ENCODE results near the gene RAD51B. TPM values are rescaled to one million over a fixed set of nuclear protein-coding genes. Genes with fewer than 3 reads are reported as not detected.

The RAD51B gene
- polyA plus RNA-seq, 3 donors, result 3.6 to 11.6 (median 9.4) TPM

DNA sequence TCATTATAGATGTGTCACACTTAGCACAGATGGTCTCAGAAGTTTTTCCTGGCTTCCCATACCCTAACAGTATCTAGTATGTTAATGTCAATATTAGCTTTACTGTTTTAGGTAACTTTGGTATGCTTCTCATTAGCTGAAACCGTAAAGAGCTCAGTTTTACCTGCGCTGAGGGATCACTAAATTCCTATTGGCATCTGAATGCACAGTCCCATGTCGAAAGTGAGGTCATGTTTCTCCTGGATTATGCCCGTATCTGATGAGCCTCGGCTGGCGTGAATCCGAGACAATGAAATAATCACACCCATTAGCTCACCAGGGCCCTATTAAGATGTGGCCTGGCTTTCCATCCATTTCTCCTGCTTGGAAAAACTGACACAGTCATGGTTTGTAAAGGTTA lies 555.1 kb downstream of the RAD51B start:
- Histone ChIP-seq H3K4me3 (replicated peaks in 1 of 3; ENCODE audit: low read depth in 2 of 3, low read length in 3 of 3) (peak overlapping the region in 1 of 3 experiments; percentile 48), H3K4me2 (replicated peaks; ENCODE audit: extremely low read depth, low read length, poor library complexity, severe bottlenecking) (no peak overlapping the region), H3K9me3 (replicated peaks in 1 of 2; ENCODE audit: control insufficient read depth in 1 of 2, insufficient read depth in 1 of 2, low read length in 2 of 2) (no peaks in the 10 kb centered on the region), H3K79me2 (ENCODE audit: insufficient read depth, low read length) (no peaks in the 10 kb centered on the region), H3K9ac (ENCODE audit: insufficient read depth, low read length, poor library complexity, severe bottlenecking) (no peak overlapping the region), H3K27me3 (ENCODE audit: control insufficient read depth in 2 of 2, insufficient read depth in 2 of 2, low read length in 2 of 2) (no peaks in the 10 kb centered on the region), H3K27ac (ENCODE audit: low read depth in 1 of 2, low read length in 2 of 2) (peak overlapping the region in 1 of 2 donors; percentile 81), H3K36me3 (replicated peaks in 1 of 2; ENCODE audit: control insufficient read depth in 1 of 2, insufficient read depth in 2 of 2, low read length in 2 of 2) (no peaks in the 10 kb centered on the region), H3K4me1 (ENCODE audit: control insufficient read depth in 1 of 2, insufficient read depth in 2 of 2, low read length in 2 of 2) (peaks cover 47 to 50% of the 10 kb centered on the region in 2 donors), H4K20me1 (ENCODE audit: insufficient read depth, low read length) (no peaks in the 10 kb centered on the region), H2AFZ (ENCODE audit: insufficient read depth, low read depth, low read length, poor library complexity, severe bottlenecking) (no peak overlapping the region)
- Mint-ChIP-seq H3K27me3 (ENCODE audit: low read depth in 3 of 3) (peaks cover 0 to 2% (median 0%) of the 10 kb centered on the region in 3 donors), H3K27ac (peak overlapping the region; percentile 66 to 96 (median 93)), H3K36me3 (peaks cover 2 to 4% of the 10 kb centered on the region in 2 donors), H3K4me3 (no peak overlapping the region), H3K4me1 (peaks cover 48% of the 10 kb centered on the region), H3K9me3 (no peaks in the 10 kb centered on the region)
- WGBS (ENCODE audit: insufficient coverage), result 100% methylated on average over 2 of the region's 7 CpGs
- no peak for DNase-seq
- intact Hi-C loops (cut with micrococcal nuclease), result no loop called here
- TF ChIP-seq CTCF (IDR thresholded peaks at IDR 0.05), result no peak

GRCh38 chr14:68375376-68375775 lies 555.8 kb downstream of the RAD51B start:
- no peaks in the 10 kb centered on the region for H4K20me1 ChIP-seq (ENCODE audit: insufficient read depth, low read length)

More at GRCh38 chr14:68375376-68375775, 555.8 kb downstream of the RAD51B start:
- H3K9me3 ChIP-seq (replicated peaks in 1 of 2; ENCODE audit: control insufficient read depth in 1 of 2, insufficient read depth in 1 of 2, low read length in 2 of 2), result no peaks in the 10 kb centered on the region
- Mint-ChIP-seq H3K36me3 (peaks cover 2 to 4% of the 10 kb centered on the region in 2 donors), H3K27me3 (ENCODE audit: low read depth in 3 of 3) (peaks cover 0 to 2% (median 0%) of the 10 kb centered on the region in 3 donors), H3K9me3 (no peaks in the 10 kb centered on the region), H3K4me3 (no peak overlapping the region), H3K4me1 (peaks cover 48% of the 10 kb centered on the region), H3K27ac (peak overlapping the region in 2 of 7 donors; percentile 25 to 82)
- H3K79me2 ChIP-seq (ENCODE audit: insufficient read depth, low read length), result no peaks in the 10 kb centered on the region
- H3K4me2 ChIP-seq (replicated peaks; ENCODE audit: extremely low read depth, low read length, poor library complexity, severe bottlenecking), result no peak overlapping the region
- no peak overlapping the region for H3K4me3 ChIP-seq (replicated peaks in 1 of 3; ENCODE audit: low read depth in 2 of 3, low read length in 3 of 3)
- intact Hi-C loops (cut with micrococcal nuclease), result no loop called here
- no CpG with 5 or more reads among the region's 4 CpGs for WGBS (ENCODE audit: insufficient coverage)
- no peaks in the 10 kb centered on the region for H3K36me3 ChIP-seq (replicated peaks in 1 of 2; ENCODE audit: control insufficient read depth in 1 of 2, insufficient read depth in 2 of 2, low read length in 2 of 2)
- no peak overlapping the region for H3K27ac ChIP-seq (ENCODE audit: low read depth in 1 of 2, low read length in 2 of 2)
- H3K9ac ChIP-seq (ENCODE audit: insufficient read depth, low read length, poor library complexity, severe bottlenecking), result no peak overlapping the region
- no peak overlapping the region for H2AFZ ChIP-seq (ENCODE audit: insufficient read depth, low read depth, low read length, poor library complexity, severe bottlenecking)
- DNase-seq, result no peak
- H3K4me1 ChIP-seq (ENCODE audit: control insufficient read depth in 1 of 2, insufficient read depth in 2 of 2, low read length in 2 of 2), result peaks cover 47 to 50% of the 10 kb centered on the region in 2 donors
- TF ChIP-seq CTCF (IDR thresholded peaks at IDR 0.05), result no peak
- H3K27me3 ChIP-seq (ENCODE audit: control insufficient read depth in 2 of 2, insufficient read depth in 2 of 2, low read length in 2 of 2), result no peaks in the 10 kb centered on the region
